NCI-H2227 (cell line): ENCODE measurements around the gene GRIK5.

ENCODE experiments used
- DNase-seq: peaks from one replicate; lab custom pipeline; 2025; ENCODE audit not compliant: unreplicated experiment; lab: John Stamatoyannopoulos, UW

Gene GRIK5

GRCh38 chr19:42096255-42096837, 26.3 kb upstream of the GRIK5 start:
- DNase-seq: no peak

- no peak for DNase-seq
These were observed 25.8 kb upstream of the GRIK5 start for GRCh38 chr19:42095814-42096230.

- DNase-seq: no peak
These were observed 25.3 kb upstream of the GRIK5 start for GRCh38 chr19:42095142-42095813.

- no peak for DNase-seq
These were observed 23.9 kb upstream of the GRIK5 start for GRCh38 chr19:42093926-42094325.

- DNase-seq: no peak
These were observed 23.5 kb upstream of the GRIK5 start for GRCh38 chr19:42093505-42093904.

GRCh38 chr19:42092350-42092749, 22.3 kb upstream of the GRIK5 start:
- no peak for DNase-seq

GRCh38 chr19:42091742-42092141, 21.7 kb upstream of the GRIK5 start:
- no peak for DNase-seq

- no peak for DNase-seq
These were observed 21.3 kb upstream of the GRIK5 start for GRCh38 chr19:42091300-42091699.

- DNase-seq: no peak
These were observed 20.7 kb upstream of the GRIK5 start for GRCh38 chr19:42090672-42091071.

- DNase-seq: no peak
These were observed 19.8 kb upstream of the GRIK5 start for GRCh38 chr19:42089772-42090171.

- DNase-seq: no peak
These were observed 19.3 kb upstream of the GRIK5 start for GRCh38 chr19:42089191-42089750.

GRCh38 chr19:42088471-42089190, 18.6 kb upstream of the GRIK5 start:
- no peak for DNase-seq

- no peak for DNase-seq
These were observed 17.0 kb upstream of the GRIK5 start for GRCh38 chr19:42086770-42087550.

GRCh38 chr19:42086188-42086736, 16.3 kb upstream of the GRIK5 start:
- DNase-seq: no peak

GRCh38 chr19:42083537-42083936, 13.5 kb upstream of the GRIK5 start:
- no peak for DNase-seq

GRCh38 chr19:42081584-42082203, 11.7 kb upstream of the GRIK5 start:
- peak; percentile 79 for DNase-seq

GRCh38 chr19:42080764-42081375, 10.9 kb upstream of the GRIK5 start:
- DNase-seq: no peak

- no peak for DNase-seq
These were observed 10.1 kb upstream of the GRIK5 start for GRCh38 chr19:42079886-42080763.

- no peak for DNase-seq
These were observed 9.3 kb upstream of the GRIK5 start for GRCh38 chr19:42079276-42079669.
